GM13977 (cell line): ENCODE measurements around the gene NFX1.
"Not testable (repeated sequence)": the region's sequence is repeated elsewhere in the genome, so short reads cannot be mapped to it uniquely, and the experiment has no call there.

ENCODE experiments used
- DNase-seq: peaks from one replicate; pipeline ENCODE4 v3.0.0; 2012; ENCODE audit warnings: low spot score
- CTCF ChIP-seq: IDR thresholded peaks from 2 replicates; pipeline ENCODE4 v1.5.1; 2012; ENCODE audit warnings: mild to moderate bottlenecking, control low read depth; ENCODE audit not compliant: insufficient read depth; ENCODE audit errors: extremely low read depth, missing control alignments
- in situ Hi-C: fragments of 300-500 bp; cut with MboI; formaldehyde crosslinking; loops from one replicate; pipeline ENCODE4 v1.12.0; 2022; ENCODE audit warnings: low sequenced_read_pairs, low pct_unique_long_range_greater_than_20kb, mixed read lengths, inconsistent platforms; ENCODE audit not compliant: unreplicated experiment

Gene NFX1

DNA sequence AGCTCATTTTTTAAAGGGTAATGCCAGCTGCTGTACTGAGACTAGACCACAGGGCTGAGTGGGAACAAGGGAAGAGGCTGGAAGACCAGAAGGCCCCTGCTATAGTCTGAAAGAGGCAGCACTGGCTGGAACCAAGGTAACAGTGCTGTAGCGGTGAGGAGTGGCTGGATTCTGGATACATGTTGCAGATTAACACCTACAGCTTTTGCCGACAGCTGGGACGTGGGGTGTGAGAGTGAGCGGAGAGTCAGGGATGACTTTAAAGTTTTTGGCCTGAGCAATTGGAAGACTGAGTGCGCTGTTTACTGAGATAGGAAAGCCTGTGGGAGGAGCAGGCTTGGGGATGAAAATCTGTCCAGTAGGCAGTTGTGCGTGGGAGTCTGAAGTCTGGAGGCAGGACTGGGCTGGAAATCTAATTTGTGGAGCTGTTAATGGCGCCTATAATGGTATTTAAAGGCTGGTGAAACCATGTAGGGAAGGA, 85.6 kb downstream of the NFX1 start:
- DNase-seq: no peak
- no peak for TF ChIP-seq CTCF
- in situ Hi-C loops: no loop called here

GRCh38 chr9:33377089-33377715, 86.9 kb downstream of the NFX1 start:
- in situ Hi-C loops: no loop called here
- no peak for DNase-seq
- no peak for TF ChIP-seq CTCF

- in situ Hi-C loops: no loop called here
- no peak for DNase-seq
- TF ChIP-seq CTCF: no peak
These were observed 87.9 kb downstream of the NFX1 start for GRCh38 chr9:33378121-33378795.

DNA sequence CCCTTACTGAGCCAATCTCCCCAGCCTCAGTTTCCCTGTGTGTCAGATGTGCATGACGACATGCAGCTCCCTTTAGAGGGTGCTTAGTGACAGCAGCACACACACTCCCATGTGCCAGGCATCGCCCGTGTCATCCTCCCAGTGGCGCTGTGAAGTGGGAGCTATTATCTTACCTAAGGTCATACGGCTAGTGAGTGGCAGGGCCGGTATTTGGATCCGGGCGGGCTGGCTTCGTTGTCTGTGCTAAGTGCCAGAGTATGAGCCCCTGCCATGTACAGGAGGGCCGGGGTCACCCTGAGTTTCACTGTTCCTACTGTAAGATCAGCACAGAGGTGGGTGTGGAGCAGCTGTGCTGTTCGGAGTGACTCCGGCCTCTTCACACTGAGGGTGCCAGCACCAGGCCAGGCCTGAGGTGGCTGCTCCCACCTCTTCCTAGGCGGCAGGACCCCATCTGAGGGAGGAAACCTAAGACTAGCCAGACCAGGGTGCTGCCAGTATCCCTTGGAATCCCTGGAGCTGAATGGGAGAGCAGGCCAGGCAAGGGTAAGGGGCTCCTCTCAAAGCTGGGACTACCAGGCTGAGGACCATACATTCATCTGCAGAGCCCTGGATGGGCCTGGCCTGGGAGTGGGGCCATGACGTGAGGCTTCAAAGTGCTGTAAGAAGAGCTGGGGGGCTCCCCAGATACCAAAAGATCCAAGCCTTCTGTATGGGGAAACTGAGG, 89.5 kb downstream of the NFX1 start:
- in situ Hi-C loops: no loop called here
- DNase-seq: no peak

GRCh38 chr9:33380390-33381094, 90.2 kb downstream of the NFX1 start:
- in situ Hi-C loops: no loop called here
- TF ChIP-seq CTCF: no peak
- DNase-seq: no peak

More for the DNA sequence above, 89.5 kb downstream of the NFX1 start:
- no peak for TF ChIP-seq CTCF

DNA sequence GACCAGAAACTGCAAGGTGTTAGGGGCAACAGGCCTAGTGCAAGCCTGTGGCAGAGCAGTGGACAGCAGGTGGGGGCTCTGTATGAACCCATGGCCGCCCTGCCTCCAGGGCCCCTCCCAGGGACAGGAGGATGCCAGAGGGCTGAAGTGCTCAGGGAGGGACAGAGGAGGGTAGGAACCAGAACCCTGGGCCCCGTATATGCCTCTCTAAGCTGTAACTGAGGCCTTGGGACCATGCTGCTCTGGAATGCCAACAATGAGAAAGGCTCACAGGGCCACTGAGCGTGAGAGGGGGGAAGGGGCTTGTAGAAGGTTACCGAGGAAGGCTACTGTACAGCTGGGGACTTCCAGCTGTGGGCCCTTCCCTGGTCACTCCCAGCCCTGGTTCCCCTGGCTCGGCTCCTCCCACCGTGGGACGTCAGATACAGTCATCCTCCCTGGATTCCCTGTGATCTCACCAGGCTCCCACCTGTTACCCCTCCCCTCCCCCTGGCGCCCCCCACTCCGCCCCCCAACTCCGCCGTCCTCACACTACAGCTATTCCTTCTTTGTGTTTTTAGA, 91.0 kb downstream of the NFX1 start:
- no peak for TF ChIP-seq CTCF
- no peak for DNase-seq
- in situ Hi-C loops: no loop called here

GRCh38 chr9:33382397-33382796, 92.1 kb downstream of the NFX1 start:
- in situ Hi-C loops, DNase-seq: not testable (repeated sequence)

- in situ Hi-C loops: not testable (repeated sequence)
These were observed 93.1 kb downstream of the NFX1 start for GRCh38 chr9:33383396-33383795.

DNA sequence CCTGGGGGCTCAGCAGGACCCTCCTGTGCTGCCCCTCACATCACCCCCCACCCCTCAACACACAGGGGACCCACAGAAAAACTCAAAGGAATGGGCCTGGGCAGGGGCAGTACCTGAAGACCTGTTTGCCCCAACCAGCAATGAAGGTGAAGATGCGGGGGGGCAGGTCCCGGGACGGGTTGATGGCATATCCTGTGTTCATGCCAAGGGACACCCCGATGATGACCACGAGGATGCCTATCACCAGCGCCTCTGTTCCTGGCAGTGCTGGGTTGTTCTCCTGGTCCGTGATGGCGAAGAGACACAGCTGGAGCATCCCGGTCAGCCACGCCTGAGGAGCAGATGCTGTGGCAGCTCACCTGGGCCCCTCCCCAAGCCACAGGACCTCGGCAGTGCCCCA, 95.2 kb downstream of the NFX1 start:
- in situ Hi-C loops, DNase-seq: not testable (repeated sequence)

More at GRCh38 chr9:33383396-33383795, 93.1 kb downstream of the NFX1 start:
- not testable (repeated sequence) for DNase-seq
